IMR-90 (cell line): ENCODE measurements around the gene GSDMA. TPM values are rescaled to one million over a fixed set of nuclear protein-coding genes. Genes with fewer than 3 reads are reported as not detected.

Experiments
- ATAC-seq: fragments of 200-7000 bp; cut with Tn5 transposase; 2 replicates; pipeline ENCODE4 v1.9.1; 2020; ENCODE audit warnings: low read depth, mild to moderate bottlenecking, moderate library complexity
- BruUV-seq: library from RNA; stranded (reverse); fragments of 400-500 nt; replicated peaks from 2 replicates; lab custom pipeline; 2021; lab: Mats Ljungman, UMichigan
- CTCF ChIA-PET: fragments of 300-600 bp; formaldehyde crosslinking; extraction: SDS; loops from one replicate; lab custom pipeline; 2021; ENCODE audit warnings: antibody characterized with exemption; lab: Yijun Ruan, JAX
- POLR2A ChIA-PET: fragments of 300-600 bp; sonication (Branson Sonifier 250); formaldehyde crosslinking; loops from one replicate; lab custom pipeline; 2022; ENCODE audit warnings: antibody characterized with exemption; ENCODE audit not compliant: unreplicated experiment; lab: Charles Lee
- DNase-seq: peaks from one replicate; pipeline ENCODE4 v3.0.0; 2013
- H2AFZ ChIP-seq: replicated peaks from 2 replicates; pipeline ENCODE3; 2013; ENCODE audit warnings: low read length, mild to moderate bottlenecking; ENCODE audit not compliant: poor library complexity
- H2AK5ac ChIP-seq: 2 replicates; pipeline ENCODE4 v1.6.1; 2013; ENCODE audit warnings: low read depth, low read length, inconsistent platforms
- H2AK9ac ChIP-seq: replicated peaks from 2 replicates; pipeline ENCODE3; 2013; ENCODE audit warnings: mild to moderate bottlenecking, low read depth, low read length, moderate library complexity; ENCODE audit not compliant: poor library complexity
- H2BK120ac ChIP-seq: 2 replicates; pipeline ENCODE4 v1.6.1; 2013; ENCODE audit warnings: low read depth, low read length, inconsistent platforms
- H2BK15ac ChIP-seq: 3 replicates; pipeline ENCODE4 v1.6.1; 2013; ENCODE audit warnings: low read depth, low read length, inconsistent platforms
- H2BK20ac ChIP-seq: 2 replicates; pipeline ENCODE4 v1.6.1; 2013; ENCODE audit warnings: low read depth, mild to moderate bottlenecking, inconsistent platforms, low read length, moderate library complexity
- H2BK5ac ChIP-seq: 2 replicates; pipeline ENCODE4 v1.6.1; 2013; ENCODE audit warnings: mild to moderate bottlenecking, low read depth, low read length, inconsistent platforms; ENCODE audit not compliant: poor library complexity, severe bottlenecking
- H3K14ac ChIP-seq: replicated peaks from 2 replicates; pipeline ENCODE4 v1.6.1; 2013; ENCODE audit warnings: low read depth, low read length, inconsistent platforms
- H3K18ac ChIP-seq: 2 replicates; pipeline ENCODE4 v1.6.1; 2013; ENCODE audit warnings: low read depth, low read length, control low read depth
- H3K23ac ChIP-seq: 2 replicates; pipeline ENCODE4 v1.6.1; 2013; ENCODE audit warnings: low read depth, low read length, inconsistent platforms
- H3K27ac ChIP-seq: 2 replicates; pipeline ENCODE4 v1.5.1; 2013; ENCODE audit warnings: mild to moderate bottlenecking, control low read depth, low read length; ENCODE audit not compliant: insufficient read depth
- H3K27me3 ChIP-seq: 2 replicates; pipeline ENCODE4 v1.6.1; 2013; ENCODE audit warnings: low read length; ENCODE audit not compliant: control insufficient read depth, insufficient read depth
- H3K36me3 ChIP-seq: 2 replicates; pipeline ENCODE4 v1.6.1; 2013; ENCODE audit warnings: low read length, mixed read lengths; ENCODE audit not compliant: control insufficient read depth, insufficient read depth
- H3K4ac ChIP-seq: 2 replicates; pipeline ENCODE4 v1.6.1; 2013; ENCODE audit warnings: low read depth, low read length, inconsistent platforms
- H3K4me1 ChIP-seq: 2 replicates; pipeline ENCODE4 v1.6.1; 2013; ENCODE audit warnings: low read length, mixed read lengths; ENCODE audit not compliant: control insufficient read depth, insufficient read depth
- H3K4me2 ChIP-seq: 2 replicates; pipeline ENCODE4 v1.6.1; 2013; ENCODE audit warnings: low read depth, mild to moderate bottlenecking, control low read depth, low read length, moderate library complexity
- H3K4me3 ChIP-seq: 2 replicates; pipeline ENCODE4 v1.5.1; 2013; ENCODE audit warnings: low read depth, mild to moderate bottlenecking, control low read depth, low read length, moderate library complexity; ENCODE audit not compliant: insufficient read depth
- H3K56ac ChIP-seq: 2 replicates; pipeline ENCODE4 v1.6.1; 2013; ENCODE audit warnings: low read length, inconsistent platforms; ENCODE audit not compliant: insufficient read depth; ENCODE audit errors: extremely low read depth
- H3K79me1 ChIP-seq, 2 experiments: 2 replicates each; pipeline ENCODE4 v1.6.1; 2013; ENCODE audit warnings: low read length in 2 of 2, inconsistent platforms in 1 of 2, low read depth in 1 of 2
- H3K9ac ChIP-seq: 2 replicates; pipeline ENCODE4 v1.6.1; 2013; ENCODE audit warnings: low read depth, low read length, control low read depth
- H3K9me1 ChIP-seq: 2 replicates; pipeline ENCODE4 v1.6.1; 2013; ENCODE audit warnings: low read length, inconsistent platforms; ENCODE audit not compliant: insufficient read depth
- H3K9me3 ChIP-seq: 2 replicates; pipeline ENCODE4 v1.6.1; 2013; ENCODE audit warnings: low read length; ENCODE audit not compliant: control insufficient read depth, insufficient read depth
- H4K20me1 ChIP-seq: 2 replicates; pipeline ENCODE4 v1.6.1; 2013; ENCODE audit warnings: low read length, inconsistent platforms; ENCODE audit not compliant: insufficient read depth
- H4K5ac ChIP-seq: 2 replicates; pipeline ENCODE4 v1.6.1; 2013; ENCODE audit warnings: mild to moderate bottlenecking, low read depth, low read length, control low read depth
- H4K8ac ChIP-seq, 2 experiments: 2 replicates each; pipeline ENCODE4 v1.6.1; 2013; ENCODE audit warnings: low read depth in 2 of 2, low read length in 2 of 2, control low read depth in 1 of 2, inconsistent platforms in 1 of 2
- H4K91ac ChIP-seq: 2 replicates; pipeline ENCODE4 v1.6.1; 2013; ENCODE audit warnings: low read depth, low read length, inconsistent platforms; ENCODE audit not compliant: insufficient read depth
- CEBPB ChIP-seq: IDR thresholded peaks from 2 replicates; pipeline ENCODE4 v1.6.1; 2012; ENCODE audit warnings: low read depth, low read length, improper control_type of control experiment
- RFX5 ChIP-seq: IDR thresholded peaks from 2 replicates; pipeline ENCODE4 v1.8.0; 2012; ENCODE audit warnings: low read depth, mild to moderate bottlenecking, low read length, moderate library complexity
- WGBS, 2 experiments: methylation state at CpG; one replicate each; pipeline versions ENCODE4 v1.1.5 to v1.1.7; 2013; ENCODE audit warnings: missing lambda C conversion rate in 2 of 2; ENCODE audit not compliant: insufficient read length in 1 of 2; ENCODE audit errors: extremely low coverage in 2 of 2; 5-methylcytosine and 5-hydroxymethylcytosine counted together
- dilution Hi-C: fragments of 300-500 bp; cut with HindIII; formaldehyde crosslinking; loops from one replicate; pipeline ENCODE4 v1.14.3; 2018; ENCODE audit warnings: low sequenced_read_pairs; ENCODE audit not compliant: unreplicated experiment
- in situ Hi-C: fragments of 300-500 bp; cut with MboI; formaldehyde crosslinking; loops from 3 replicates; pipeline ENCODE4 v1.14.3; 2019; ENCODE audit warnings: low sequenced_read_pairs, inconsistent platforms, mixed read lengths
- intact Hi-C: fragments of 100-400 bp; cut with micrococcal nuclease; formaldehyde crosslinking; loops from 2 replicates; pipeline ENCODE4 v1.10.0; 2022
- polyA plus RNA-seq, 3 experiments: library from polyadenylated mRNA; depleted of rRNA; stranded (reverse); fragments of >200 nt; gene quantifications; 2 replicates each; pipeline ENCODE4 v1.2.3, GENCODE V29; 2012; ENCODE audit warnings: low replicate concordance in 1 of 3
- total RNA-seq: library from RNA; depleted of rRNA; stranded (reverse); fragments of >200 nt; gene quantifications from 2 replicates; pipeline ENCODE4 v1.2.3, GENCODE V29; 2012
- TF ChIP-seq, protein P1 (sequence below): fragments of 150-350 bp; IDR thresholded peaks from 2 replicates; pipeline ENCODE4 v1.6.1; 2016; ENCODE audit warnings: low read depth, mild to moderate bottlenecking, low read length, moderate library complexity, borderline replicate concordance

GSDMA gene
- total and polyA plus RNA-seq, 2 of the 4 experiments (the other 2 are of a cell fraction), result not detected

DNA sequence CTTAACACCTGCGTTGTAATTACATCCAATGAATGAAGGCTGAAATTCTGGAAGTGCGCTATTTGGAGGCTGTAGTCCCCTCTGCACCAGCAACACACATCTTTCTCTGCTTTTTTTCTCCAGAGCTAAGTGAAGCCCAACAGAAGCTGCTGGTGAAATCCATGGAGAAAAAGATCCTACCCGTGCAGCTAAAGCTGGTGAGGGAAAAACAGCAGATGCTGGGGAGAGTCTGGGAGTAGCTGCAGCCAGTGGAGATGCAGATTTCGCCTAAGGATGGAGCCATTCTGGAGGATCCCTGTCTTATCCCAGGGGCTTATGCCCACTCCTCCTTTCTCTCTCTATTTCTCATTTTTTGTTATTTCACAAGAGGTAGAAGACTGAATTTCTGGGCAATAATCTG is 13.0 kb downstream of the GSDMA start:
- WGBS, 2 experiments, result no CpG with 5 or more reads among the region's 4 CpGs
- H3K4me3 ChIP-seq, result no peak overlapping the region
- H3K4ac ChIP-seq, result no peak overlapping the region
- in situ Hi-C loops (loop anchor here (10.0 kb wide), 1 partner anchor 201 kb away; no protein-coding TSS in a partner anchor), dilution Hi-C loops (no loop called here), intact Hi-C loops (no loop called here)
- H4K5ac ChIP-seq, result no peak overlapping the region
- H2BK5ac ChIP-seq, result no peak overlapping the region
- TF ChIP-seq RFX5 (no peak), CEBPB (no peak)
- TF ChIP-seq, protein P1, sequence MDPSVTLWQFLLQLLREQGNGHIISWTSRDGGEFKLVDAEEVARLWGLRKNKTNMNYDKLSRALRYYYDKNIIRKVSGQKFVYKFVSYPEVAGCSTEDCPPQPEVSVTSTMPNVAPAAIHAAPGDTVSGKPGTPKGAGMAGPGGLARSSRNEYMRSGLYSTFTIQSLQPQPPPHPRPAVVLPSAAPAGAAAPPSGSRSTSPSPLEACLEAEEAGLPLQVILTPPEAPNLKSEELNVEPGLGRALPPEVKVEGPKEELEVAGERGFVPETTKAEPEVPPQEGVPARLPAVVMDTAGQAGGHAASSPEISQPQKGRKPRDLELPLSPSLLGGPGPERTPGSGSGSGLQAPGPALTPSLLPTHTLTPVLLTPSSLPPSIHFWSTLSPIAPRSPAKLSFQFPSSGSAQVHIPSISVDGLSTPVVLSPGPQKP, result no peak
- H2BK20ac ChIP-seq, result no peak overlapping the region
- CTCF ChIA-PET, result no interaction called here
- no peak overlapping the region for H3K23ac ChIP-seq
- no peaks in the 10 kb centered on the region for H3K36me3 ChIP-seq
- no peak overlapping the region for H2AK5ac ChIP-seq
- no peak overlapping the region for H3K18ac ChIP-seq
- no peaks in the 10 kb centered on the region for H3K79me1 ChIP-seq
- peaks cover 8% of the 10 kb centered on the region; the same call in 1 of the 2 replicates for H3K9me1 ChIP-seq
- H2BK15ac ChIP-seq, result no peak overlapping the region
- H3K9ac ChIP-seq, result no peak overlapping the region
- H3K27me3 ChIP-seq, result peaks cover 9% of the 10 kb centered on the region
- H4K91ac ChIP-seq, result no peak overlapping the region
- H2BK120ac ChIP-seq, result no peak overlapping the region
- H3K4me2 ChIP-seq, result no peak overlapping the region
- no TSS peak for BruUV-seq
- no peak overlapping the region for H3K56ac ChIP-seq
- no peak overlapping the region for H4K8ac ChIP-seq
- ATAC-seq, result no peak
- peaks cover 6% of the 10 kb centered on the region; the same call in 1 of the 2 replicates for H3K4me1 ChIP-seq
- no peaks in the 10 kb centered on the region for H3K9me3 ChIP-seq
- peaks cover under 1% of the 10 kb centered on the region; the same call in 1 of the 2 replicates for H4K20me1 ChIP-seq
- no peak overlapping the region for H3K27ac ChIP-seq
- H3K14ac ChIP-seq, result no peak overlapping the region
- POLR2A ChIA-PET, result interaction anchor here (0.6 kb wide), 1 partner anchor 311 kb away, joined by 3 read pairs; no protein-coding TSS in a partner anchor
- no peak for DNase-seq
- H2AK9ac ChIP-seq, result no peak overlapping the region
- no peak overlapping the region for H2AFZ ChIP-seq
